ENCODE data around the gene AGPAT4.

Gene AGPAT4

DNA sequence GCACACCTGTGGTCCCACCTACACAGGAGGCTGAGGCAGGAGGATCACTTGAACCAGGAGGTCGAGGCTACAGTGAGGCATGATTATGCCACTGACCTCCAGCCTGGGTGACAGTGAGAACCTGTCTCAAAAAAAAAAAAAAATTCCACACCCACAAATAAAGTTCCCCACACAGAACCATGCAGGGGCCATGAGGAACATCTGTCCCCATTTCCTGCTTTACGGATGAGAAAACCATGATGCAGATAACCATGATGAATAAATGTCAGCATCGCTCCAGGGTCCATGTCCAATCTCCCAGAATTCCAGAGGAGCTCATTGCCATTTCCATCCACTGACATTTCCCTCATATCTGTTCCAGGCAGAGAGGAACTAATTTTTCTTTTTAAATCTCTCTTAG, 16.9 kb upstream of the AGPAT4 start:
- no peak overlapping the region for H3K9ac ChIP-seq (ENCODE audit: low read length in 5 of 5)
- H3K36me3 ChIP-seq (ENCODE audit: control insufficient read depth in 5 of 5, insufficient read depth in 5 of 5, low read length in 5 of 5), result no peaks in the 10 kb centered on the region

DNA sequence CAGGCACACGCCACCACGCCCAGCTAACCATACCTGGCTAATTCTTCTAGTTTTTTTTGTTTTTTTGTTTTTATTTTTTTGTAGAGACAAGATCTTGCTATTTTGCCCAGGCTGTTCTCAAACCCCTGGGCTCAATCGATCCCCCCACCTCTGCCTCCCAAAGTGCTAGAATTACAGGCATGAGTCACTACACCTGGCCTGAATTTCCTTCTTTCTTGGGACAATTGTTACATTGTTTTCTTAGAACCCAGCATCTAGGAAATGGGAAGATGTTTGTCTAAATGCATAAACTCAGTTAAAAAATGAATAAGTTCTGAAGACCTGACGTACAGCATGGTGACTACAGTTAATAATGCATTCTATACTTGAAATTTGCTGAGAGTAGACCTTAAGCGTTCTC, 10.8 kb upstream of the AGPAT4 start:
- no peak overlapping the region for H3K27ac ChIP-seq (ENCODE audit: low read depth, low read length)
- H3K9ac ChIP-seq (ENCODE audit: low read length in 5 of 5), result no peak overlapping the region
- peaks cover 0 to 5% (median 0%) of the 10 kb centered on the region in 5 donors for H3K4me1 ChIP-seq (ENCODE audit: control insufficient read depth in 5 of 5, insufficient read depth in 5 of 5, low read length in 5 of 5)
- H3K4me3 ChIP-seq (ENCODE audit: low read depth in 1 of 5, low read length in 5 of 5), result no peak overlapping the region
- H3K36me3 ChIP-seq (ENCODE audit: control insufficient read depth in 5 of 5, insufficient read depth in 5 of 5, low read length in 5 of 5), result no peaks in the 10 kb centered on the region
- H3K27me3 ChIP-seq (ENCODE audit: control insufficient read depth in 5 of 5, insufficient read depth in 4 of 5, low read length in 5 of 5), result peaks cover 0 to 3% (median 0%) of the 10 kb centered on the region in 5 donors
- no peaks in the 10 kb centered on the region for H3K9me3 ChIP-seq (ENCODE audit: control insufficient read depth in 5 of 5, low read length in 5 of 5)

More for the DNA sequence above, 16.9 kb upstream of the AGPAT4 start:
- Histone ChIP-seq H3K27ac (ENCODE audit: low read depth, low read length) (no peak overlapping the region), H3K27me3 (ENCODE audit: control insufficient read depth in 5 of 5, insufficient read depth in 4 of 5, low read length in 5 of 5) (peaks cover 0 to 3% (median 0%) of the 10 kb centered on the region in 5 donors), H3K9me3 (ENCODE audit: control insufficient read depth in 5 of 5, low read length in 5 of 5) (no peaks in the 10 kb centered on the region), H3K4me1 (ENCODE audit: control insufficient read depth in 5 of 5, insufficient read depth in 5 of 5, low read length in 5 of 5) (no peaks in the 10 kb centered on the region), H3K4me3 (ENCODE audit: low read depth in 1 of 5, low read length in 5 of 5) (no peak overlapping the region)

DNA sequence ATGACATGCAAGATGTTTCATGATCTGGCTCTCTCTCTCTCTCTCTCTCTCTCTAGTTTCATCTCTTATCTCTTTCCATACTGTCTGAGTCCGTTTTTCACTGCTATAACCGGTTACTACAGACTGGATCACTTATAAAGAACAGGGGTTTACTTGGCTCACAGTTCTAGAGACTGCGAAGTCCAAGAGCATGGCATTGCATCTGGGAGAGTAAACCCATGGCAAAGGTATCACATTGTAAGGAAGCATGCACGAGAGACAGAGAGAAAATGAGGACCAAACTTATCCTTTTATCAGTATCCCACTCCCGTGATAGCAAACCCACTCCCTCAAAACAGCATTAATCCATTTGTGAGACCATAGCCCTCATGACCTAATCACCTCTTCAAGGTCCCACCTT, 7.2 kb upstream of the AGPAT4 start:
- Histone ChIP-seq H3K27ac (ENCODE audit: low read depth, low read length) (no peak overlapping the region), H3K9me3 (ENCODE audit: control insufficient read depth in 5 of 5, low read length in 5 of 5) (no peaks in the 10 kb centered on the region)

DNA sequence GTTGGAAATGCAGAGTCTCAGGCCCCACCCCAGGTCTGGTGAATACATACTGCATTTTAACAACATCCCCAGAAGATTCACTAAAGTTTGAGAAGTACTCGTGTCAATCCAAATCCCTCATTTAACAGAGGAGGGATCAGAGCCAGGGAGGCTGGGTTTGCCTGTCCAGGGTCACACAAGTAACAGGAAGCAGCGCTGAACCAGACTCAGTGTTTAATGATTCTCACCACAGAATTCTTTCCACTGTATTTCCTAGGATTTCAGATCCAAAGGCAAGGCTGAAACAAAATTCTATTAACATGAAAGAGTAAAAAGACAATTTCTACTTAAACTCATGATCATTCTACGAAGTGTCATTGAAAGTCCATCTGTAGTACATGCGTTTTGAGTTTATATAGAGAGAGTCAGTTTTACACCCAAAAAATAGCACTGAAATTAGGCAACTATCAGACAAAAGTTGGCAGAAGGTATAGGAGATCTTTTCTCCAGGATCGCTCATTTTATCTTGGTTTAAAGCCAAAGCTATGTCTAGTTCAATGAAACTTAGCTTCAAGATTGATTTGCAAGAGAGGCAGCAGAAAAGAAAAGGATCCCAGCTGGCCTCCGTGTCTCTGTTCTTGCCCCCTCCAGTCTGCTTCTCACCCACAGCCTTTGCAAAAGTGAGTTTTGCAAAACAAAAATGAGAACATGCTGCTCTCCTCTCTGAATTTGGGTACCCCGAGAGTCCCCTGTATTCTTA, 6.0 kb upstream of the AGPAT4 start:
- Histone ChIP-seq H3K4me3 (ENCODE audit: low read depth in 1 of 5, low read length in 5 of 5) (no peak overlapping the region), H3K9me3 (ENCODE audit: control insufficient read depth in 5 of 5, low read length in 5 of 5) (no peaks in the 10 kb centered on the region), H3K9ac (ENCODE audit: low read length in 5 of 5) (no peak overlapping the region), H3K27me3 (ENCODE audit: control insufficient read depth in 5 of 5, insufficient read depth in 4 of 5, low read length in 5 of 5) (peaks cover 0 to 3% (median 0%) of the 10 kb centered on the region in 5 donors), H3K27ac (ENCODE audit: low read depth, low read length) (no peak overlapping the region), H3K36me3 (ENCODE audit: control insufficient read depth in 5 of 5, insufficient read depth in 5 of 5, low read length in 5 of 5) (no peaks in the 10 kb centered on the region), H3K4me1 (ENCODE audit: control insufficient read depth in 5 of 5, insufficient read depth in 5 of 5, low read length in 5 of 5) (peaks cover 0 to 5% (median 0%) of the 10 kb centered on the region in 5 donors)

More for the DNA sequence above, 7.2 kb upstream of the AGPAT4 start:
- Histone ChIP-seq H3K36me3 (ENCODE audit: control insufficient read depth in 5 of 5, insufficient read depth in 5 of 5, low read length in 5 of 5) (no peaks in the 10 kb centered on the region), H3K4me1 (ENCODE audit: control insufficient read depth in 5 of 5, insufficient read depth in 5 of 5, low read length in 5 of 5) (peaks cover 0 to 5% (median 0%) of the 10 kb centered on the region in 5 donors), H3K4me3 (ENCODE audit: low read depth in 1 of 5, low read length in 5 of 5) (no peak overlapping the region), H3K27me3 (ENCODE audit: control insufficient read depth in 5 of 5, insufficient read depth in 4 of 5, low read length in 5 of 5) (peaks cover 0 to 2% (median 0%) of the 10 kb centered on the region in 5 donors), H3K9ac (ENCODE audit: low read length in 5 of 5) (no peak overlapping the region)

DNA sequence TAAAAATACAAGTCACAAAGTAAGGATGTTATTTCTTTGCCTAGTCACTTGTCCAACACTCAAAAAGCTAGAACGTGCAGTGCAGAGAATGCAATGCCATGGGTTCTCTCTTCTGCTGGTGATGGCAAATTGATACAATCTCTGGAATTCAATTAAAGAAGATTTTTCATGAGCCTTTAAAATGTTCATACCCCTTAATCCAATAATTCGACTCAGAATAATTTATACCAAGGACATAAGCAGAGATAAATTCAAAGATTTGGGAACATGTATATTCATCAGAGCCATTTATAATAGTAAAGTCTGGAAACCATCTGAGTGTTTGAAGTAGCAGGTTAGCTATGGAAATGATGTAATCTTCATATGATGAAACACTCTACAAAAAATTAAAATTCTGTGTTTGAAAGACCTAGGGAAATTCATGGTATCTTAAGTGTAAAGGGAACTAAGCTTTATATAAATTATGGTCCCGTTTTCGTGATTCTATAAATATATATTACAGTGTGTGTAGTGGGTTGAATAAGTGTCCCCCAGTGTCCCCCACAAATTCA, 2.8 kb upstream of the AGPAT4 start:
- Histone ChIP-seq H3K27ac (ENCODE audit: low read depth, low read length) (no peak overlapping the region), H3K27me3 (ENCODE audit: control insufficient read depth in 5 of 5, insufficient read depth in 4 of 5, low read length in 5 of 5) (peaks cover 0 to 3% (median 0%) of the 10 kb centered on the region in 5 donors), H3K9ac (ENCODE audit: low read length in 5 of 5) (no peak overlapping the region), H3K4me1 (ENCODE audit: control insufficient read depth in 5 of 5, insufficient read depth in 5 of 5, low read length in 5 of 5) (peaks cover 0 to 19% (median 18%) of the 10 kb centered on the region in 5 donors), H3K9me3 (ENCODE audit: control insufficient read depth in 5 of 5, low read length in 5 of 5) (no peaks in the 10 kb centered on the region), H3K4me3 (ENCODE audit: low read depth in 1 of 5, low read length in 5 of 5) (no peak overlapping the region), H3K36me3 (ENCODE audit: control insufficient read depth in 5 of 5, insufficient read depth in 5 of 5, low read length in 5 of 5) (no peaks in the 10 kb centered on the region)

DNA sequence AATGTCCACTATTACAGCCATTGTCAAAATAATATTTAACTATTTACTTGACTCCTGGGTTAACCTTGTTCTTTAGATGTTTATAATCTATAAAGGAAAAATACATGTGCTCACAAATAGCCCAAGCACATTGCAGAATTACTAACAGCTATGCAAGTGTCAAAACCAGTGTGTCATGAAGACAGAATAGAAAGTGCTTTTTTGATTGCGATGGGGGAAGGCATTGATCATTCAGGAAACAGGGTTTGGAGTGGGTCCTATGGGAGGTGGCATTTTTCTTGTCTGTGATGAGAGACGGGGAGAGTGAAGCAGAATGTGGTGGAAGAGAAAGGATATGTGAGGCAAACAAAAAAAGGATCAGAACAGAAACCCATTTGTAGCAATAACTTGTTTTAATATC, 1.0 kb upstream of the AGPAT4 start:
- Histone ChIP-seq H3K9ac (ENCODE audit: low read length in 5 of 5) (no peak overlapping the region), H3K4me3 (ENCODE audit: low read depth in 1 of 5, low read length in 5 of 5) (no peak overlapping the region), H3K27me3 (ENCODE audit: control insufficient read depth in 5 of 5, insufficient read depth in 4 of 5, low read length in 5 of 5) (peaks cover 0 to 3% (median 0%) of the 10 kb centered on the region in 5 donors), H3K4me1 (ENCODE audit: control insufficient read depth in 5 of 5, insufficient read depth in 5 of 5, low read length in 5 of 5) (peaks cover 0 to 18% (median 15%) of the 10 kb centered on the region in 5 donors), H3K9me3 (ENCODE audit: control insufficient read depth in 5 of 5, low read length in 5 of 5) (no peaks in the 10 kb centered on the region), H3K27ac (ENCODE audit: low read depth, low read length) (no peak overlapping the region), H3K36me3 (ENCODE audit: control insufficient read depth in 5 of 5, insufficient read depth in 5 of 5, low read length in 5 of 5) (no peaks in the 10 kb centered on the region)

DNA sequence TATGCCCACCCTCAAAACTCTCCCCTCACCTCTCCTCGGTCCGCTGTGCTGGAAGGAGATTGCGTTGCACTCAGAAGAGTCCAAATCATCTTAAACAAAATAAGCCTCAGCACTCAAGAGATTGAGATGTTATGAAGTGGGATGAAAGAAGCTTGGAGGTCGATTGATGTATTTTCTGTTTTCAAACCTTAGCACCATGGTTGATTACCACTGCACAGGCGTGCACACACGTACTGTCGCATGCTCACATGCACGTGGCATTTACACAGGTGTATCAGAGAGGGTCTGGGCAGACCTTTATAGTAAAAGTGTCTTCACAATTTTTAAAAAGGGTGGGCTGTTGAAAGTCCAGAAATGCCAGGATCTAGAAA, 612 bp upstream of the AGPAT4 start:
- Histone ChIP-seq H3K9ac (ENCODE audit: low read length in 5 of 5) (peak overlapping the region in 3 of 5 donors; percentile 31 to 72 (median 59)), H3K27me3 (ENCODE audit: control insufficient read depth in 5 of 5, insufficient read depth in 4 of 5, low read length in 5 of 5) (peaks cover 0 to 3% (median 0%) of the 10 kb centered on the region in 5 donors), H3K4me1 (ENCODE audit: control insufficient read depth in 5 of 5, insufficient read depth in 5 of 5, low read length in 5 of 5) (peaks cover 0 to 18% (median 15%) of the 10 kb centered on the region in 5 donors), H3K9me3 (ENCODE audit: control insufficient read depth in 5 of 5, low read length in 5 of 5) (no peaks in the 10 kb centered on the region), H3K36me3 (ENCODE audit: control insufficient read depth in 5 of 5, insufficient read depth in 5 of 5, low read length in 5 of 5) (no peaks in the 10 kb centered on the region), H3K27ac (ENCODE audit: low read depth, low read length) (peak overlapping the region; percentile 48), H3K4me3 (ENCODE audit: low read depth in 1 of 5, low read length in 5 of 5) (peak overlapping the region; percentile 63 to 86 (median 72))

DNA sequence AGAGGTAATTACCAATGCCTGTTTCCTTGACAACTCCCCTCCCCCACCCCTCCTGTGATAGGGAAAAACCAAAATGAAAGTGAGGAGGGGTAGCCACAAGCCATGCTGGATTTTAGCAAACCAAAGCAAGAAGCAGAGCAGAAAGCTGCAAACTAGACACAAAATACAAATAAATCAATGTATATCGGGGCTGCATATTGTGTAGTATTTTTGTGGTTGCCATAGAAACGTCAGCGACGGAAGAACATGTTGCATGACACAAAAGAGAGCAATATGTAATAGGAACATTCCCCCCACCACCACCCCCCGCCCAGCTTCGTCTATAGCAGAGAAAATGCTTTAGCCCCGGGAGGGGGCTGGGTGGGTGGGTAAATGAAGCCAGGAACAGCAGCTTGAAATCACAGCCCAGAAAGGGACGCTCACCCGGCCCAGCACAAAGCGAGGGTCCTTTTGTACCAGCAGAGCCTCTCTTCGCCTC, 548 bp downstream of the AGPAT4 start:
- Histone ChIP-seq H3K27me3 (ENCODE audit: control insufficient read depth in 5 of 5, insufficient read depth in 4 of 5, low read length in 5 of 5) (peaks cover 0 to 3% (median 0%) of the 10 kb centered on the region in 5 donors), H3K4me3 (ENCODE audit: low read depth in 1 of 5, low read length in 5 of 5) (peak overlapping the region; percentile 63 to 86 (median 72)), H3K27ac (ENCODE audit: low read depth, low read length) (no peak overlapping the region), H3K36me3 (ENCODE audit: control insufficient read depth in 5 of 5, insufficient read depth in 5 of 5, low read length in 5 of 5) (no peaks in the 10 kb centered on the region), H3K9ac (ENCODE audit: low read length in 5 of 5) (peak overlapping the region in 3 of 5 donors; percentile 21 to 55 (median 27)), H3K4me1 (ENCODE audit: control insufficient read depth in 5 of 5, insufficient read depth in 5 of 5, low read length in 5 of 5) (peaks cover 0 to 18% (median 15%) of the 10 kb centered on the region in 5 donors), H3K9me3 (ENCODE audit: control insufficient read depth in 5 of 5, low read length in 5 of 5) (no peaks in the 10 kb centered on the region)

DNA sequence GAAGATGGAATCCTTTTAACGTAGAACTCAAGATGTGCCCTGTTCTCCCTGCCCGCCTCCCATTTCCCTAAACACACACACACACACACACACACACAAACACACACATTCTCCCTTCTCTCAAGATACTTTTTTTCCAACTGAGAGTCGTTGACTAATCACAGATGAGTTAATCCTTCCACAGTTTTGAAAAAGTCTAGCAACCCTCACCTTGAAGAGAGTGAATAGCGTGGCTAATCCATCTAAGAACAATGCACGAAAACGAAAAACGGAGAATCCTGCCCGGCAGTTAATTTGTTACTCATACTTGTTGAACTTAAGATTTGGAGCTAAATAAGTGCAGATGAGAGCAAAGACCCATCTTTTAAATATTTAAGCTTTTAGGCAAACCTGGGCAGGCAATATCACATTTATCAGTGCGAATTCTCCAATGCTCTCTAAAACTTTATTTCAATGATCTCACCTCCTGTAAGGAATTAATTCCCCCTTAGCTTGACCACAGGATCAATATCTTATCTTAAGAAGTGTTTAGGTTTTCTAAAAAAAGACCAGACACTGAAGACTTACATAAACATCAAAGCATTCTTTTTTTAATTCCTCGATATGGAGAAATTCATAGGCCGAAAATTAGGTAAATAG, 1.1 kb downstream of the AGPAT4 start:
- Histone ChIP-seq H3K9ac (ENCODE audit: low read length in 5 of 5) (peak overlapping the region in 2 of 5 donors; percentile 27 to 55), H3K4me3 (ENCODE audit: low read depth in 1 of 5, low read length in 5 of 5) (peak overlapping the region; percentile 63 to 86 (median 72)), H3K4me1 (ENCODE audit: control insufficient read depth in 5 of 5, insufficient read depth in 5 of 5, low read length in 5 of 5) (peaks cover 0 to 22% (median 15%) of the 10 kb centered on the region in 5 donors), H3K9me3 (ENCODE audit: control insufficient read depth in 5 of 5, low read length in 5 of 5) (no peaks in the 10 kb centered on the region), H3K27ac (ENCODE audit: low read depth, low read length) (no peak overlapping the region), H3K36me3 (ENCODE audit: control insufficient read depth in 5 of 5, insufficient read depth in 5 of 5, low read length in 5 of 5) (peaks cover 0 to 2% (median 0%) of the 10 kb centered on the region in 5 donors), H3K27me3 (ENCODE audit: control insufficient read depth in 5 of 5, insufficient read depth in 4 of 5, low read length in 5 of 5) (peaks cover 0 to 3% (median 0%) of the 10 kb centered on the region in 5 donors)
